GM18502 (cell line): ENCODE results near the gene TAF11.
"Not testable (repeated sequence)": the region's sequence is repeated elsewhere in the genome, so short reads cannot be mapped to it uniquely, and the experiment has no call there.

ENCODE experiments used
- ATAC-seq: cut with Tn5 transposase; IDR thresholded peaks from one replicate; pipeline ENCODE4 v1.9.1; 2021; ENCODE audit warnings: mild to moderate bottlenecking; ENCODE audit not compliant: unreplicated experiment, poor library complexity

Gene TAF11

GRCh38 chr6:34887753-34888513 lies at the start of gene TAF11:
TSS of gene TAF11 (minus strand) at chr6:34888042. CDS start at chr6:34887957, 85 bp downstream.
- ATAC-seq = peak; percentile 78

GRCh38 chr6:34934516-34934915 lies 46.7 kb upstream of the TAF11 start:
- no peak for ATAC-seq

GRCh38 chr6:34932202-34932601 lies 44.4 kb upstream of the TAF11 start:
- ATAC-seq = not testable (repeated sequence)

- ATAC-seq = no peak
These were observed 42.4 kb upstream of the TAF11 start for GRCh38 chr6:34930221-34930620.

GRCh38 chr6:34929241-34929978 lies 41.6 kb upstream of the TAF11 start:
- no peak for ATAC-seq

GRCh38 chr6:34928695-34929094 lies 40.9 kb upstream of the TAF11 start:
- ATAC-seq = no peak

- no peak for ATAC-seq
These were observed 40.4 kb upstream of the TAF11 start for GRCh38 chr6:34928220-34928619.

- ATAC-seq = no peak
These were observed 38.8 kb upstream of the TAF11 start for GRCh38 chr6:34926655-34927054.

- ATAC-seq = no peak
These were observed 37.2 kb upstream of the TAF11 start for GRCh38 chr6:34924831-34925625.

GRCh38 chr6:34922177-34922663 lies 34.4 kb upstream of the TAF11 start:
- no peak for ATAC-seq

- ATAC-seq = no peak
These were observed 32.3 kb upstream of the TAF11 start for GRCh38 chr6:34920097-34920496.

- ATAC-seq = no peak
These were observed 31.8 kb upstream of the TAF11 start for GRCh38 chr6:34919651-34920050.

GRCh38 chr6:34917626-34918285 lies 29.9 kb upstream of the TAF11 start:
- ATAC-seq = no peak

GRCh38 chr6:34916348-34916967 lies 28.6 kb upstream of the TAF11 start:
- ATAC-seq = no peak

- ATAC-seq = no peak
These were observed 26.5 kb upstream of the TAF11 start for GRCh38 chr6:34914358-34914757.

GRCh38 chr6:34912715-34913464 lies 25.0 kb upstream of the TAF11 start:
- ATAC-seq = peak; percentile 60

- no peak for ATAC-seq
These were observed 24.0 kb upstream of the TAF11 start for GRCh38 chr6:34911822-34912221.

- no peak for ATAC-seq
These were observed 21.6 kb upstream of the TAF11 start for GRCh38 chr6:34909320-34909883.

GRCh38 chr6:34908194-34908593 lies 20.4 kb upstream of the TAF11 start:
- ATAC-seq = no peak
